GM10248 (cell line): ENCODE results near the gene FGF1.
"Not testable (repeated sequence)": the region's sequence is repeated elsewhere in the genome, so short reads cannot be mapped to it uniquely, and the experiment has no call there.

Source experiments
- CTCF ChIA-PET: fragments of 300-600 bp; sonication (Branson Sonifier 250); formaldehyde crosslinking; extraction: SDS; loops from one replicate; lab custom pipeline; 2021; ENCODE audit warnings: antibody characterized with exemption; lab: Yijun Ruan, JAX
- POLR2A ChIA-PET: fragments of 350-650 bp; sonication (Branson Sonifier 250); formaldehyde crosslinking; extraction: SDS; loops from one replicate; lab custom pipeline; 2020; ENCODE audit warnings: antibody characterized with exemption; lab: Yijun Ruan, JAX
- DNase-seq: peaks from one replicate; pipeline ENCODE4 v3.0.0; 2012; ENCODE audit errors: extremely low spot score
- TF ChIP-seq, protein P1 (sequence below): IDR thresholded peaks from 2 replicates; pipeline ENCODE4 v1.5.1; 2012; ENCODE audit warnings: mild to moderate bottlenecking, low read depth; ENCODE audit errors: extremely low read depth, missing control alignments, control extremely low read depth

The FGF1 gene

DNA sequence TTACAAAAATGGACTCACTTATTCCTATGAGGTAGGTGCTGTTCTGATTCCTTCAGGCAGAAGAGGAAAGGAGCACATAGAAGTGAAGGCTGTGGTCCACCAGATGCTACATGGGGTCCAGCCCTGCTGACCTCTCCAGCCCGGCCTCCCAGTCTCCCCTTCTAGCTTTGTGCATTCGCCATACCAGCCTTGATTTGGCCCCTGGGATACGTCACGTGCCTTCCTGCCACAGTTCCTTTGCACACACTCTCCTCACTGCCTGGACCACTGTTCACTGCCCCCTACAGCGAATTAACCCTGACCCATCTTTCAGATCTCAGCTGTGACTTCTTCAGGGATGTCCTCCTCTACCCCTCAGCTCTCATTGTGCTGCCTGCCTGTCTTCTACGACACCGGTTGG is 32.6 kb downstream of the FGF1 start:
- TF ChIP-seq, protein P1, sequence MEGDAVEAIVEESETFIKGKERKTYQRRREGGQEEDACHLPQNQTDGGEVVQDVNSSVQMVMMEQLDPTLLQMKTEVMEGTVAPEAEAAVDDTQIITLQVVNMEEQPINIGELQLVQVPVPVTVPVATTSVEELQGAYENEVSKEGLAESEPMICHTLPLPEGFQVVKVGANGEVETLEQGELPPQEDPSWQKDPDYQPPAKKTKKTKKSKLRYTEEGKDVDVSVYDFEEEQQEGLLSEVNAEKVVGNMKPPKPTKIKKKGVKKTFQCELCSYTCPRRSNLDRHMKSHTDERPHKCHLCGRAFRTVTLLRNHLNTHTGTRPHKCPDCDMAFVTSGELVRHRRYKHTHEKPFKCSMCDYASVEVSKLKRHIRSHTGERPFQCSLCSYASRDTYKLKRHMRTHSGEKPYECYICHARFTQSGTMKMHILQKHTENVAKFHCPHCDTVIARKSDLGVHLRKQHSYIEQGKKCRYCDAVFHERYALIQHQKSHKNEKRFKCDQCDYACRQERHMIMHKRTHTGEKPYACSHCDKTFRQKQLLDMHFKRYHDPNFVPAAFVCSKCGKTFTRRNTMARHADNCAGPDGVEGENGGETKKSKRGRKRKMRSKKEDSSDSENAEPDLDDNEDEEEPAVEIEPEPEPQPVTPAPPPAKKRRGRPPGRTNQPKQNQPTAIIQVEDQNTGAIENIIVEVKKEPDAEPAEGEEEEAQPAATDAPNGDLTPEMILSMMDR = no peak
- ChIA-PET POLR2A (no interaction called here), CTCF (interaction anchor here (0.9 to 2.0 kb wide), 5 partner anchors 9 to 229 kb away, joined by 3 to 9 read pairs (median 4); no protein-coding TSS in a partner anchor)
- no peak for DNase-seq

DNA sequence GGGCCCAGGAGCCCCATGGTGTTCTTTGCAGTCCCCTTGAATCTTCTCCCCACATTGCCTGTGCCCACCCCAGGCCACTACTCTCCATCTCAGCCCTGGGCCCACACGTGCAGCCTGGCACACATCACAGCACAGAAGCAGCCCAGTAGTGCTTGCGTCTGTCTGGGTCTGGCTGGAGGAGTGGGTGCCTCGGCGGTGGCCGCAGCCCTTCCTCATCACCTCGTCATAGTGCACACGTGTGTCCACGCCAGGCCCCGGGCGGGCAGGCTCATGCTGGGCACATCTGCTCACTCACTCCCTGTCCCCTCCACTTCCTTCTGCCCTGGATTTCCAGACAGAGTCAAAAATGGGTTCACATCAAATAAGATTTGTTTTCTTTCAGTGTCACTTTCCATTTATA is 33.3 kb downstream of the FGF1 start:
- POLR2A ChIA-PET = no interaction called here
- TF ChIP-seq, protein P1 = no peak
- CTCF ChIA-PET = interaction anchor here (2.0 kb wide), 1 partner anchor 47 kb away, joined by 9 read pairs; no protein-coding TSS in a partner anchor
- DNase-seq = no peak

DNA sequence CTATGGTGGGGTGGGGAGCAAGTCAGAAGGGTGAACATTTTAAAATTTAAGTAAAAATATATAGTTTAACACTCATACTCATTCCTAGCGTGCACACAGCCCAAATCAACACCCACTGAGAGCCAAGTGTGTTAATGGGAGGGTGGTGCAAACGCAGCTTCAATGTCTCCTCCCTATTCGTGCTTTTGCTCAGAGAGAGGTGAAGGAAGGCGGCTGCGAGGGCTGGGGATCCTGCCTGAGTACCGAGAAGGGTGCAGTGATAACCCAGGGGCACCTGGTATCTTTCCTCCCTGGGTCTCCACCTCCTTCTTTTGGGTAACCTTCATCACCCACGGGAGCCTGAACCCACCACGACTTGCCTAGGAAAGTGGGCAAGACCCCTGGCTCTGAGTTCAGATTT is 35.0 kb downstream of the FGF1 start:
- TF ChIP-seq, protein P1 = no peak
- no peak for DNase-seq
- POLR2A ChIA-PET = no interaction called here
- CTCF ChIA-PET = interaction anchor here (1.1 to 1.6 kb wide), 4 partner anchors 13 to 48 kb away, joined by 3 to 5 read pairs (median 4); no protein-coding TSS in a partner anchor

DNA sequence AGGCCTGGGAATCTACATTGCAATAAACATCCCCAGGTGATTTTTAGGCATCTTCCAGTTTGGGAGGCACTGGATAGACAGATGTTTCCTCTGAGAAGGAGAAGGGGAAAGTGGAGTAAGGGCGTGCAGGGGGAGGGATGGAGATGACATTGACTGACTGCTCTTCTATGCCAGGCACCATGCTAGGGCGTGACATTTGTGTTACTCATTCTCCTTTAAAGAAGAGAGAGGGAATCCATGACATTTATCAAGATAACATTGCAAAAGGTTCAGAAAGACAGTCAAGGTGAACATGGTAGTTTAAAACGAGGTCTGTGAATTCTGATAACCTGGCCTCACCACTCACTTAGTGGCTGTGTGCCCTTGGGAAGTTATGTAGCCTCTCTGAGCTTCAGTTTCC is 35.8 kb downstream of the FGF1 start:
- DNase-seq = no peak
- TF ChIP-seq, protein P1 = no peak
- ChIA-PET CTCF (interaction anchor here (1.6 kb wide), 1 partner anchor 14 kb away, joined by 3 read pairs; no protein-coding TSS in a partner anchor), POLR2A (no interaction called here)

DNA sequence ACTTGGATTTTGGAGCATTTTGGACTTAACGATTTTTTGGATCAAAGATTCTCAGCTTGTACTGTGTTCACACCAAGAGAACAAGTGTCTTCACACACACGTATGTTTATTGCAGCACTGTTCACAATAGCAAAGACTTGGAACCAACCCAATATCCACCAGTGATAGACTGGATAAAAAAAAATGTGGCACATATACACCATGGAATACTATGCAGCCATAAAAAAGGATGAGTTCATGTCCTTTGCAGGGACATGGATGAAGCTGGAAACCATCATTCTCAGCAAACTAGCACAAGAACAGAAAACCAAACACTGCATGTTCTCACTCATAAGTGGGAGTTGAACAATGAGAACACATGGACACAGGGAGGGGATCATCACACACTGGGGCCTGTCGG is 37.8 kb downstream of the FGF1 start:
- CTCF ChIA-PET, POLR2A ChIA-PET, DNase-seq: not testable (repeated sequence)

DNA sequence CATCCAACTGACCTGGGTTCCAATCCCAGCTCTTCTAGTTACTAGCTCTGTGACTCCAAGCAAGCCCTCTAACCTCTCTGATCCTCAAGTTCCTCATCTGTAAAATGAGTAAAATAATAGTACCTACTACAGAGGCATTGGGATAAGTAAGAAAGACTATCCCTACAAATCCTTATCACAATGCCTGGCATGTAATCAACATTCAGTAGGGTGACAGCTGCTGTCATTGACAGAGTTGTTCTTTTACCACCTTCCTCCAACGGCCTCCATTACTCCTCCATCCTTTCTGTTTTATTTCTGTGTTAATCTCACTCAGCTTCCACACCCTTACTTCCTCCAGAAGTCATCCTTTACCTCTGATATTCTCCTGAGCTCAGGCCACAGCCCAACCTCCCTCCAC is 40.4 kb downstream of the FGF1 start:
- no peak for DNase-seq
- CTCF ChIA-PET = interaction anchor here (1.1 to 2.2 kb wide), 6 partner anchors 9 to 954 kb away, joined by 3 to 15 read pairs (median 4); no protein-coding TSS in a partner anchor
- TF ChIP-seq, protein P1 = no peak
- POLR2A ChIA-PET = no interaction called here

DNA sequence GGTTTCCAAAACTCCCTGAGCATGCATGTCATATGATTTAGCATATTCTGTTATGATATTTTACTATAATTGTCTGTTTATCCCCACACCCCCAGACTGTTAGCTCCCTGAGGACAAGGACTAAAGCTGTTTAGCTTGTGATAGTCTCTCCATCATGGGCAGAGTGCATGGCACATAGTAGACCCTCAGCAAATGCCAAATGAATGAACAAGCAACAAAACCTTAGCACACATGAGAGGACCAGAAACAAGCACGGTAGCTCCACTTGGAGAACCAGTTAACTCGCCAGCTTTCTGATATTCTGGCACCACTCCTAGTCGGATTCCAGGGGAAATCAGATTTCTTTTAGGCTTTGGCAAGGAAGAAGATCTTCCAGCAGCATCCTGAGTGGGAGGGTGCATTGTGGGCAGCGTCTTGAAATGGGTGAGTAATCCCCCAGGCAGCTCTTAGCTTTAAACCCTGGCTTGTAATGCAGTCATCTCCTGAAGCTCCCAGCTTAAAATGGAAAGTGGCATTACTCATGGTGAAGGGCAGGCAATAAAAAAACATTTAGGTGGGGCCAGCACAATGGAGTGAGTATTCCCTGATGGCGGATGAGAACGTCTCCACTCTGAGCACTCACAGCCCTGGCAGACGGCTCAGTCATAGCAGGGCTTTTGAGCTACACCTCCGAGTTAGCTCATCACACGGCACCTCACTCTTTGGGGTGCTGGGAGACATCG is 41.1 kb downstream of the FGF1 start:
- TF ChIP-seq, protein P1 = no peak
- CTCF ChIA-PET = interaction anchor here (0.7 to 2.2 kb wide), 9 partner anchors 9 to 953 kb away, joined by 3 to 15 read pairs (median 3); no protein-coding TSS in a partner anchor
- DNase-seq = no peak
- POLR2A ChIA-PET = no interaction called here
